Cortex of kidney (tissue), 1 donor: ENCODE data around the gene LATS2.

Experiments
- DNase-seq: peaks from one replicate; lab custom pipeline; 2025; lab: John Stamatoyannopoulos, UW

The LATS2 gene

GRCh38 chr13:20993661-20994440 is 67.5 kb downstream of the LATS2 start:
- no peak for DNase-seq

- DNase-seq: no peak
Observed at GRCh38 chr13:20993211-20993610, 68.2 kb downstream of the LATS2 start.

GRCh38 chr13:20991741-20992520 is 69.5 kb downstream of the LATS2 start:
- DNase-seq: no peak

GRCh38 chr13:20990910-20991525 is 70.4 kb downstream of the LATS2 start:
- no peak for DNase-seq

GRCh38 chr13:20989656-20990321 is 71.6 kb downstream of the LATS2 start:
- DNase-seq: no peak

GRCh38 chr13:20988909-20989655 is 72.3 kb downstream of the LATS2 start:
- no peak for DNase-seq

GRCh38 chr13:20988033-20988908 is 73.1 kb downstream of the LATS2 start:
- DNase-seq: no peak

GRCh38 chr13:20987599-20987998 is 73.8 kb downstream of the LATS2 start:
- no peak for DNase-seq

GRCh38 chr13:20984879-20985278 is 76.5 kb downstream of the LATS2 start:
- no peak for DNase-seq

GRCh38 chr13:20983386-20983785 is 78.0 kb downstream of the LATS2 start:
- no peak for DNase-seq

GRCh38 chr13:20981370-20982095 is 79.9 kb downstream of the LATS2 start:
- no peak for DNase-seq

GRCh38 chr13:20980899-20981298 is 80.5 kb downstream of the LATS2 start:
- DNase-seq: no peak

- DNase-seq: no peak
Observed at GRCh38 chr13:20980430-20980829, 81.0 kb downstream of the LATS2 start.

GRCh38 chr13:20977394-20977793 is 84.0 kb downstream of the LATS2 start:
- no peak for DNase-seq

GRCh38 chr13:20974981-20975585 is 86.3 kb downstream of the LATS2 start:
- DNase-seq: no peak

GRCh38 chr13:20973886-20974425 is 87.4 kb downstream of the LATS2 start:
- no peak for DNase-seq

- no peak for DNase-seq
Observed at GRCh38 chr13:20972731-20973130, 88.7 kb downstream of the LATS2 start.

- DNase-seq: no peak
Observed at GRCh38 chr13:20969182-20969581, 92.2 kb downstream of the LATS2 start.

- no peak for DNase-seq
Observed at GRCh38 chr13:20968745-20969144, 92.6 kb downstream of the LATS2 start.
